HG03460 (cell line): ENCODE measurements around the gene APP.

Experiments used
- ATAC-seq: cut with Tn5 transposase; IDR thresholded peaks from one replicate; pipeline ENCODE4 v1.9.1; 2021; ENCODE audit not compliant: unreplicated experiment

Gene APP

GRCh38 chr21:26170471-26171257, at the start of gene APP:
Gene APP, minus strand, starts transcription at chr21:26170770. Its CDS starts 150 bp downstream, at chr21:26170620.
- ATAC-seq, result peak; percentile 72

GRCh38 chr21:26212220-26212619, 41.6 kb upstream of the APP start:
- no peak for ATAC-seq

GRCh38 chr21:26210614-26211013, 40.0 kb upstream of the APP start:
- no peak for ATAC-seq

GRCh38 chr21:26207021-26207420, 36.5 kb upstream of the APP start:
- ATAC-seq, result no peak

- no peak for ATAC-seq
Observed at GRCh38 chr21:26199456-26199855, 28.9 kb upstream of the APP start.

GRCh38 chr21:26195708-26196107, 25.1 kb upstream of the APP start:
- ATAC-seq, result no peak

- ATAC-seq, result no peak
Observed at GRCh38 chr21:26194811-26195251, 24.3 kb upstream of the APP start.

- no peak for ATAC-seq
Observed at GRCh38 chr21:26194326-26194725, 23.8 kb upstream of the APP start.

- ATAC-seq, result no peak
Observed at GRCh38 chr21:26191609-26192008, 21.0 kb upstream of the APP start.

GRCh38 chr21:26188422-26188821, 17.9 kb upstream of the APP start:
- no peak for ATAC-seq

GRCh38 chr21:26185446-26185845, 14.9 kb upstream of the APP start:
- ATAC-seq, result no peak

- no peak for ATAC-seq
Observed at GRCh38 chr21:26185021-26185420, 14.5 kb upstream of the APP start.

- no peak for ATAC-seq
Observed at GRCh38 chr21:26179501-26179900, 8.9 kb upstream of the APP start.

GRCh38 chr21:26177746-26178426, 7.3 kb upstream of the APP start:
- peak; percentile 57 for ATAC-seq

- no peak for ATAC-seq
Observed at GRCh38 chr21:26177187-26177586, 6.6 kb upstream of the APP start.

GRCh38 chr21:26171258-26172100, 909 bp upstream of the APP start:
- no peak for ATAC-seq

GRCh38 chr21:26169611-26170470, 729 bp downstream of the APP start:
- peak; percentile 31 for ATAC-seq

- ATAC-seq, result peak; percentile 57
Observed at GRCh38 chr21:26169061-26169610, 1.4 kb downstream of the APP start.

GRCh38 chr21:26168371-26168770, 2.2 kb downstream of the APP start:
- ATAC-seq, result no peak

GRCh38 chr21:26167593-26167992, 3.0 kb downstream of the APP start:
- ATAC-seq, result no peak
